ENCODE data around the gene UBE2V1. TPM values are rescaled to one million over a fixed set of nuclear protein-coding genes. Genes with fewer than 3 reads are reported as not detected.
A peak's percentile ranks its signal among the peaks of the same experiment; 100 is the strongest.
"Not testable (repeated sequence)": the region's sequence is repeated elsewhere in the genome, so short reads cannot be mapped to it uniquely, and the experiment has no call there.

Gene UBE2V1
- polyA plus RNA-seq, 4 donors: 141 to 169 (median 158) TPM

DNA sequence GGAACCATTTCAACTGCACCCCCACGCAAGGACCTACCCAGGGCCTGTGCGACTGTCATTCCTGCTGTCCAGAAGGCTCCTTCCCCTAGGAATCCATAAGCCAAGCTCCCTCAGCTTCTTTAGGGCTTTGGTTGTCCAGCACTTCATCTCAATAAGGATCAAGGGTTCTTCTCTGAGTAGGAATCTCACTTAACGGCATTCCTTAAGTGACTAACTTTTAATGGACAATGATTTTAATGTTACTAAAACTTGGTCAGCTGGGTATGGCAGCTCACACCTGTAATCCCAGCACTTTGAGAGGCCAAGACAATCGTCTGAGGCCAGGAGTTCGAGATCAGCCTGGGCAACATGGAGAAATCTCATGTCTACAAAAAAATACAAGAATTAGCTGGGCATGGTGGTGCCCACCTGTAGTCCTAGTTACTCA lies 13.4 kb downstream of the UBE2V1 start:
- no peak for DNase-seq (ENCODE audit: low read depth in 4 of 4, low spot score in 3 of 4)

DNA sequence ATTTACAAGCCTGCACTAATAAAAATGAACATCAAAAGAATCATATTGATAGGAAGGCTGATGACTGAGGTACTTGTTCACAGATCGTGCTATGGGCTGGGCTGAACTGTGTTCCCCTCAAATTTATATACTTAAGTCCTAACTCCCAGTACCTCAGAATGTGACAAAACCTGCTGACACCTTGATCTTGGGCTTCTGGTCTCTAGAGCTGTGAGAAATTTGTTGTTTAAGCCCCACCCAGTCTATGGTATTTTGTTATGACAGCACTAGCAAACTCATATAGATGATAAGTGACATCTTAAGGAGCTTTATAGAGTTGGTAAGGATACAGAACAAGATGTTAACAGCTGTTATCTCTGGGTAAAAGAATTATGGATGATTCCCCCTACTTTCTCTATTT lies 13.8 kb downstream of the UBE2V1 start:
- no peak for DNase-seq (ENCODE audit: low read depth in 4 of 4, low spot score in 3 of 4)

DNA sequence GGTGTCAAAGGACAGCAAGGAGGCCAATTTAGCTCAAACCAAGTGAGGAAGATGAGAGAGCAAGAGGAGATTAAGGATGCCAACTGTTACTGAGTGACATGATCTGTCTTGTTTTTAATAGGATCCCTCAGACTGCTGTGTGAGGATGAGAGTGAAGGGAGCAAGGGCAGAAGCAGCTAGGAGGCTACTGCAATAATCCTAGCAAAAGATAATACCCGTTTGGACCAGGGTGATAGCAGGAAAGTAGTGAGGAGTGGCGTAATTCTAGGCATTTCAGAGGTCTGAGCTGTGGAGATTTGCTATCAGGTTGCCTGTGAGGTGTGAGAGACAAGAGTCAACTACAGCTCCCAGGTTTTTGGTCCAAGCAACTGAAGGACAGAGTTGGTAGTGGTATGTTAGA lies 14.7 kb downstream of the UBE2V1 start:
- DNase-seq (ENCODE audit: low read depth in 4 of 4, low spot score in 3 of 4): no peak

DNA sequence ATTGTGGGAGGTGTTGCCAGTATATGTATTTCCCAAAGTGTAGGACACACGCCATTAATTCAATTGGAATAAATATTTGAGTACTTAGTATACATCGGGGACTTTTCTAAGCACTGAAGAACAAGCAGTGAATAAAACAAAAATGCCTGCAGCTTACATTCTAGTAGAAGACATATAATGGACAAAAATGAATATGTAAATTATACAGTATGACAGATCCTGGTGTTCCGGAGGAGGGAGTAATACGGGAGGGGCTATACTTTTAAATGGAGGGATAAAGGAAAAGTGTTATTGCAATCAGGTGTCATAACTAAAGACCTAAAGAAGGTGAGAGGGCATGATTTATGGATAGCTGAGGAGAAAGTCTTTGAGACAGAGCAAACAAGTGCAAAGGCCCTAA lies 15.1 kb downstream of the UBE2V1 start:
- no peak for DNase-seq (ENCODE audit: low read depth in 4 of 4, low spot score in 3 of 4)

DNA sequence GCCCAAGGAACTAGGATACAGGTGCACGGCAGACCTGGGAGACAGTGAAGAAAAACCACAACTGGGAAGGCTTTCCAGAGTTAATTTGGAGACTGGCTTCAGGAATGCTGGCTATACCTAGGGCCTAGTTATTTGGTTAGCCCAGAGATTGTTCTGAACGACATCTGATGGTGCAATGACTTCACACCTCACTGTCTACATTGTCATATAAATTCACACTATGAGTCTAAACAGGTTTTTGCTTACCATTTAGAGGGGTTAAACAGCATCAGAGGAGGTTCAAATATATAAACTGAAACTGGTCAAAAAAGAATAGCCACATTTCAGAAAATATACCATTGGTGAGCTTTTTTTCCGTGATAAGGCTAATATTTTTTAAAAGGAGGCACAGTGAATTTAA lies 16.7 kb downstream of the UBE2V1 start:
- DNase-seq (ENCODE audit: low read depth in 4 of 4, low spot score in 3 of 4): no peak

DNA sequence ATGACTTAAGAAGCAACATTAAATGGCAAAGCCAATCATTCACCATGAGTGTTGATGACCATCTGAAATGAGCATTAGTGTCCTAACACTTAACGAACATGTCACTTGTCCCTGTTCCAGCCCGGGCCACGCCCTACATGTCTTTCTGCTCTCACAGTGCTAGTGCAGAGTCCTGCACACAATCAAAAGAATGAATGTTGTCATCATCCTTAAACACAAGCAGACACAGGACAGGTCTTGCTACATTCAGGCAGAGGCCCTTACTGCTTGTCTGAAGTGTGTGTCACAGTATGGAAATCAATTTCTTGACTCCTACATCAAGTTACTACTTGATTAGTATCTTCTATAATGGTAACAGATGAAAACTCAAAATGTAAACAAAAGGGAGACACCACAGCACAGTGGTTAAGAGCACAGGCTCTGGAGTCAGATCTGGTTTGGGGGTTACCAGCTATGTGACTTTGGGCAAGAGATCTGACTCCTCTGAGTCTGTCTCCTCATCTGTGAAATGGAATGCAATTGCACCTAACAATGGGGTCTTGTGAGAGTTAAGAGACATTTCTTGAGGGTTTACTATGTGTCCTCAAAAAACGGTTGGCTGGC lies 17.4 kb downstream of the UBE2V1 start:
- DNase-seq (ENCODE audit: low read depth in 4 of 4, low spot score in 3 of 4): no peak

DNA sequence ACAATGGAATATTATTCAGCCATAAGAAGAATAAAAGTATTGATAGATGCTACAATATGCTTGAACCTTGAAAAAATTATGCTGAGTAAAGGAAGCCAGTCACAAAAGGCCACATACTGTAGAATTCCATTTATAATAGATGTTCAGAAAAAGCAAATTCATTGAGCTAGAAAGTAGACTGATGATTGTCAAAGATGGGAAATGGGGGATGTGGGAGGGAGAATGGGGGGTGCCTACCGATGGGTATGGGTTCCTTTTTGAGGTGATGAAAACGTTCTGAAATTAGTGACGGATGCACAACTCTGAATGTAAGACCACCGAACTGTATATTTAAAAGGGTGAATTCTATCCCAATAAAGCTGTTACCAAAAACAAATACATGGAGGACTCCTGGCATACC lies 18.4 kb downstream of the UBE2V1 start:
- no peak for DNase-seq (ENCODE audit: low read depth in 4 of 4, low spot score in 3 of 4)

DNA sequence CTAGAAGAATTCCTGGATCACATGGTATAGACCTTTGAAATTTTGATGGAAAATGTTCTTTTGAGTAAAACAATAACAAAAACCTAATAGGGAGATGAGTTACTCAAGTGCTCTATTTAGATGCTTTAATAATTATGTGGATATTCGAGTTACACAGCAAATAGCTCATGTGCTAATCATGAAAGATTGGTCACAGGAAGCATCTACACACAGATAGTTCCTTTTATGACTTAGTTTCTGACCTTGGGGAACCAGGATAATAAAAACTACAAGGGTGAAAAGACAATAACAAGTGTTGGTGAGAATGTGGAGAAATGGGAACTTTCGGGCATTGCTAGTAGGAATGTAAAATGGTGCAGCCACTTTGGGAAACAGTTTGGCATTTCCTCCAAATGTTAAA lies 19.7 kb downstream of the UBE2V1 start:
- no peak for DNase-seq (ENCODE audit: low read depth in 4 of 4, low spot score in 3 of 4)

DNA sequence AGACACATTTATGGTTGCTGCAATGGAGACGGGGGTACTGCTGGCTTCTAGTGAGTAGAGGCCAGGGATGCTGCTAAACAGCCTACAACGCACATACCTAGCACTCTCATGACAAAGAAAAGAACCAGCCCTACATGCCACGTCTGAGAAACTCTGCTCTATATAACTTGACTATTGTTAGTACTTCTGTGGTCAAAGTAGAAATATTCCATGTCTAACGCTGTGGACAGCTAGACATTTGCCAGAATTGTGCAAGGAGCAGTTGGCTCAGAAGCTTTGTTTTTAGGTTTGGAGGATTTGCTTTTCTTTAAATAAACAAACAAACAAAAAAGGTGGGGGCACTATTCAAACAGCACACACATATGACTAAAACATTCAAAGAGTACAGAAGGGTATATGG lies 20.5 kb downstream of the UBE2V1 start:
- DNase-seq (ENCODE audit: low read depth in 4 of 4, low spot score in 3 of 4): no peak

DNA sequence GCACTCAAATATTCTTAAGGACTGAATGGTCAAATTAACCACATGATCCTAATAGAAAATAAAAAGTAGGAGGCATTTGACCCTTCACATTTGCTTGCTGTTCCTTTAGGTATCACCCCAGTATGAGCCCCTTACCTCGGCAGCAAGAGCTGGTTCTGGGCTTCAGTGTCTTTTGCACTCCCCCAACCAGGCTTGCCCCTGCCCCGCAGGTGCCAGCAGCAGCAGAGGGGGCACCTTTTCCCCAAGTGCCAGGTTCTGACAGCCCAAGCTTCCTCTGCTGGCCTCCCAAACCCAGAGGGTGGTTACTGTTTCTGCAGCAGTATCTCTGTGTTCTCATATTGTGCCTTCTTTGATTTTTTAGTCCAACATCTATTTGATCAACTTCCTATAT lies 23.2 kb downstream of the UBE2V1 start:
- no peak for DNase-seq (ENCODE audit: low read depth in 4 of 4, low spot score in 3 of 4)

DNA sequence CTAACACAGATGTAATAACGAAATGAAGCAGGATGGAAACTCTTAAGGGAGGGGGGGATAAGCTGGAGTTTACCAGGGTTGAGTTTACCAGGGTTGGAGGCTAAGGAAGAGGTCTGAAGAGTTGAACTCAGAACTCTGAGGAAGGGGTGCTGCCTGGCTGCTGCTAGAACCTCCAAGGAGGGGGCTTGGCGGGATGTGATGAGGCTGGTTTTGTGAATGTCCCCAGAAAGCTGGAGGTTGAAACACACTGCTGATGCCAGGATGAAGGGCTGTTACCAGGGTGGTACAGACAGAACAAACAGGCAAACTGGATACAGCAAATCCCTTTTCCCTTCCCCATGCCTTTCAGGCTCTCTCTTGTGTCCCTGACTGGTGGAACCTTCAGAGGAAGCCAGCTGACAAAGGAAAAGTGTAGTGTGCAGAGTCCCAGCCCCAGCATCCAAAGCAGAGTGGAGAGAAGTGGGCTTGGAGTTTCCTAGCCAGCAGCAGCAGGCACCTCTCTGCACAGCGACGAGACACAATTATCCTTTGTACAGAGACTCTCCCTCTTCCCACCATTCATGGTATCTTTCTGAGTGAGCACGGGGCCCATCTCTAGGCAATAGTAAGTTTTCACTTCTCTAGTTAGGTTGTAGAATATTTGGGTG lies 23.7 kb downstream of the UBE2V1 start:
- no peak for DNase-seq (ENCODE audit: low read depth in 4 of 4, low spot score in 3 of 4)

DNA sequence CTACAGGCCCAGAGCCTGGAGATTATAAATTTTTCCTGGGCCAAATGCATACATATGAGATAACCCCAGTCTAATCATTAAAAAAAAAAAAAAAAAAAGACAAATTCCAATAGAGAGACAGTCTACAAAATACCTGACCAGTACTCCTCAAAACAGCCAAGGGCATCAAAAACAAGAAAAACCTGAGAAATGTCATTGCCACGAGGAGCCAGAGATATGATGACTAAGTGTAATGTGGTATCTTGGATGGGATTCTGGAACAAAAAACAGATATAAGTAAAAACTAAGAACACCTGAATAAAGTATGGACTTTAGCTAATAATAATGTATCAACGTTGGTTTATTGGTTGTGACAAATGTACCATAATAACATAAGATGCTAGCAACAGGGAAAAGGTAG lies 24.9 kb downstream of the UBE2V1 start:
- DNase-seq (ENCODE audit: low read depth in 4 of 4, low spot score in 3 of 4): no peak

DNA sequence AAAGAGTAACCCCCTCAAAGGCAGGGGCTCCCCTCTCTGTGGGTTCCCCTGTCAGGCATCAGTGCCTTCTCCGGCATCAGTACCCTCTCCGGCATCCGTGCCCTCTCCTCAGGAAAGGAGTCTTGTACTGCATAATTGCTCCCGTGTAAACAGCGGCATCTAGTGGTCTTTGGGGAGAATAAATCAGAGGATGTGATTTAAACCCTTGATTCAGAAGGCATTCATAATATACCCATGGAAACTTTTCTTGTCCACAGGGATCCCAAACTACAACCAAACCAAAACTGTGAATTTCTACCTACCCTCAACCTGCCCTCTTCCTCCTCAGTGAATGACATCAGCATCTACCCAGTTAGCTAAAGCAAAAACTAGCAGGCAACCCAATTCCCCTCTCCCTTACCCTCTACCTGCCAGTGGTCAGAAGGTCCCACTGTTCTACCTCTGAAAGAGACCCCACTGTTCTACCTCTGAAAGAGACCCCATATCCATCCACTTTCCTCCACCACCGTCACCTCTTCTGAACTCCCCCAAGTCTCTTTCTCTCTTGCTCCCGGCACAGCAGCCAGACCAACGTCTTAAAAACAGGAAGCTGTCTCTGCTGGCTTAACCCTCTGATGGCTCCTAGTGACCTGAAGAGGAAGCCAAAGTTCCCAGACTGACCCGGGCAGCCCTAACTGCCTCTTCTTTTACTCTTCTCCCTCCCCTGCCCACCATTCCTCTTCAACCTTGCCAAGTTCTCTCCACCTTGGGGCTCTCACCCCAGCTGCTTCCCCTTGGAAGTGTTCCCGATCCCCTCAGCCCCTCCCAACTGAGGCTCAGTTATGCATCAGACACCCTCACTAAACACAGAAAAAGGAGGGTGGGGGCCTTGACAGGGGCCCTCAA lies 27.2 kb downstream of the UBE2V1 start:
- peak in 3 of 4 donors; percentile 46 to 53 (median 50) for DNase-seq (ENCODE audit: low read depth in 4 of 4, low spot score in 3 of 4)

DNA sequence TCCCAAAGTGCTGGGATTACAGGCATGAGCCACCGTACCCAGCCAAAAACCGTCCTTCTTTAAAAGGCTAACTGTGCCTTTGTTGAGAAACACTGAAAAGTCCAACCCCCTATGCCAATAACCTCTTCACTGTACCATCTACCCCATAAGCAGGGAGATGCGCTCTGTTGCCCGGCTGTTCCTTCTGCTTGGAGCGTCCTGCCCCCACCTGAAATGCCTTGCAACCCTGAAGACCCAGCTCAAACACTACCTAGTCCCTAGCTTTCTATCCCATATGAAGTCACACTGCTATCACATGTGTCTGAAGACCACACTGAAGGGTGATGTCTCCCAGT lies 27.8 kb downstream of the UBE2V1 start:
- DNase-seq (ENCODE audit: low read depth in 4 of 4, low spot score in 3 of 4): no peak

DNA sequence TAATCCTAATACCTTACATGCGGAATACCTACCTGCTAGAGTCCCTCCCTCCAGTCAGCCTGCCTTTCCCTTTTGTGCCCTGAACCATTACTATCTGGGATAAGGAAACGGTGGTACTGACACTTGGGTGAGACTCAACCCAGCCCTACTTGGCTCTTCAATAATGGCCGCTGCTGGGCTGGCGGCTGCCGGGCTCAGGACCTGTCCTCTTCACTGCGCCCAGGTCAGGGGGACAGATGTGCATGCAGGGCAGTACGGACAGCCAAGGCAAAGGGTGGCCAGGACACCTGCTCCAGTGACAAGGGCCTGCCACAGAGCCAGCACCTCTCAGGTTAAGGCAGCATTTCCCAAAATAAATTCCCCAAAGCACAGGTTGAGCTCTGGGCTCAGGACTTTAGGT lies 29.9 kb downstream of the UBE2V1 start:
- no peak for DNase-seq (ENCODE audit: low read depth in 4 of 4, low spot score in 3 of 4)

DNA sequence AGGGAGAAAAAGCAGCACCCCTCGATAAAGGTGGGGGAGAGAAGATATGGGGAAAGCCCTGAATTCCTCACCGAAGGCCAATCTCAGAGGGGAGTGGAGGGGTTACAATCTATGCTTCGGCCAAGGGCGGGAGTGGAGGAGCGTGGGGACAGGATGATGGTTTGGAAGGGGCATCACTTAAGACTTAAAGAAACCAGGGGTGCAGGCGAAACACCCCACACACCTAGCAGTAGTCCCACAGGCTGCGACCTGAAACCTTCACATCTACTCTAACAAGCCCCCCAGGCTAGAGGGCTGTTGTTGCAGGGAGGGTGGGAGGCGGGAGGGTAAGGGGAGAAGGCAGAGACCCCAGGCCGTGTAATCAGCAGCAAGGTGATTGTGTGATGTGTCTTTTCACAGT lies 30.9 kb downstream of the UBE2V1 start:
- not testable (repeated sequence) for DNase-seq (ENCODE audit: low read depth in 4 of 4, low spot score in 3 of 4)

DNA sequence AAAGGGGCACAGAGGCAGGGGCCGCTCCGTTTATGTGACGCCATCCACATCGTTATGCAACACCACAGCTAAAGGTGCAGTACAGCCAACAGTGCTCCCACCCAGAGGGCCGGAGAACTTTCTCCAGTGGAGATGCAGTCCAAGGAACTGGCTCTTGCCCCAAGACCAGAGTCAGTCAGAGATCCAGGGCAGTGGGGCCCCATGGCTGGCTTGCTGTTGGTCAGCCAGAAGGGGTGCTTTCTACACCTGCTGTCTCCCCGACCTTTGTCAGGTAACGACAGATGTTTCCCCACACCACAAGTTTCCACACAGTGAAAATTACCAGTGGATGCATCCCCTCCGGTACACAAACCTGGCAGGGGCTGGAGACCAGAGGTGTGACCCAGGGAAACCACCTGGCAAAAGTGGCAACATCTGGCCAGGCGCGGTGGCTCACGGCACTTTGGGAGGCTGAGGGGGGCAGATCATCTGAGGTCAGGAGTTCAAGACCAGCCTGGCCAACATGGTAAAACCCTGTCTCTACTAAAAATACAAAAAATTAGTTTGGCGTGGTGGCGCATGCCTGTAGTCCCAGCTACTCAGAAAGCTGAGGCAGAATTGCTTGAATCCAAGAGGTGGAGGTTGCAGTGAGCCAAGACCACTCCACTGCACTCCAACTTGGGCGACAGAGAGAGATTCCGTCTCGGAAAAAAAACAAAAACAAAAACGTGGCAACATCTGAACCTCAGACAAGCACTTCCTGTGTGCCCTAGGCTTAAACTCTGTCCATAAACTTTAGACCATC lies 34.9 kb downstream of the UBE2V1 start:
- DNase-seq (ENCODE audit: low read depth in 4 of 4, low spot score in 3 of 4): no peak

DNA sequence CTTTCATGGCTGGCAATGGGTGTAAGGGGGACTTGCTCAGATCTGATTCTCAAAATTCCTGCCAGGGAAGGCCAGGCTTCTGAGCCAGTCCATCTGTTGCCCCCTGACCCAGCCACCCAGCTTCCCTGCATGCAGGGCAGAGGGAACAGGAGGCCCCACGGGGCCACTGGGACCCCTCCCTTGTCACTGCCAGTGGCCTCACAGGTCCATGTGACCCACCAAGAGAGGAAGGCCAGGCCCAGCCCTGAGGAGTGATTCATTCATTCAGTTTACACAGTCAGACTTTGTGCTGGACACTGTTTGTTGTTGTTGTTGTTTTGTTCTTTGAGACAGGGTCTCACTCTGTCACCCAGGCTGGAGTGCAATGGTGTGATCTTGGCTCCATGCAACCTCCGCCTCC lies 39.5 kb downstream of the UBE2V1 start:
- no peak for DNase-seq (ENCODE audit: low read depth in 4 of 4, low spot score in 3 of 4)

DNA sequence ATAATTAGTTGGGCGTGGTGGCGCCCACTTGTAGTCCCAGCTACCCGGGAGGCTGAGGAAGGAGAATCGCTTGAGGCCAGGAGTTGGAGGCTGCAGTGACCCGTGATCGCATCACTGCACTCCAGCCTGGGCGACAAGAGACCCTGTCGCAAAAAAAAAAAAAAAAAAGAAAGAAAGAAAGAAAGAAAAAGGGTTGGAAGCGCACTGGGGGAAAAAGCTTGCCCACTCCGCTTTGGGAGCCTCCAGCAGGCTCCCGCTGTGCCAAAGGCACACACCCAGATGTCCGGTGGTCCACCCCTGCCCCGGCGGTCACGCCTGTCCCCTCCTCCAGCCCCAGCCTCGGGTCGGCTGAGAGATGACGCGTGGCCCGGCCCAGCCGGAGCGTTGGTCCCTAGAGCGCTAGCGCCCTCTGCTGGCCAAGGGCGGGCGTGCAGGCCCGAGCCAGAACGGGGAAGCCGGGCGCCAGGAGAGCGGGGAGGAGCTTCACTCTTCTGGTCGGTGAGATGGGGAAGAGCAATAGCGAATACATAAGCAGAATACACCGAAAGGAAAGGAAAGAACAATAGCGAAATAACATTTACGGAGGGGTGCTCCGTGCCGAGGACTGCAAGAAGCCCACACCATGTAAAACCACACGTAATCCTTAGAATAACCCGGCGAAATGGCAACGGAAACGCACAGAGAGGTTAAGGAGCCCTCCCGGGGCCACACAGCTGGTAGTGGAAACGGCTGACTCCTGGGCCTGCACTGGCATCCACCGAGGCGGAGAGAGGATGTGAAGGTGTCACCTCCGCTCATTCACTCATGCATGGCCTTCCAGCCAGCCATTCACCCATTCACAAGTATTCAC lies 41.7 kb downstream of the UBE2V1 start:
- peak; percentile 75 to 90 (median 79) for DNase-seq (ENCODE audit: low read depth in 4 of 4, low spot score in 3 of 4)

DNA sequence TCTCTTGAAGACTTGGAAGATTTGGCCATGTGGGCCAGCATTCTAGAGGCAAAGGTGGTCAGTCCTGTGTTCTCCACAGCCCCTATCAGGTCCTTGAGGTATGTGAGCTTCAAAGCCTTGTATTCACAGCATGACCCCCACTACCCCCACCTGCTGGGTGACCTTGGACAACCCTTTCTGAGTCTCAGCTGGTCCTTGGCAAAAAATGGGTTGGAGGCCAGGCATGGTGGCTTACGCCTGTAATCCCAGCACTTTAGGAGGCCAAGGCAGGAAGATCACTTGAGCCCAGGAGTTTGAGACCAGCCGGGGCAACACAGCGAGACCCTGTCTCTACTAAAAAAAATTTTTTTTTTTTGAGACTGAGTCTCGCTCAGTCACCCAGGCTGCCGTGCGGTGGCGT lies 42.6 kb downstream of the UBE2V1 start:
- no peak for DNase-seq (ENCODE audit: low read depth in 4 of 4, low spot score in 3 of 4)

Data from right renal pelvis (tissue), 4 donors.